HEK293 (cell line): ENCODE measurements around the gene LRRK1.

Source experiments
- HOXD13 ChIP-seq: sonication (generic); formaldehyde crosslinking; IDR thresholded peaks from 2 replicates; pipeline ENCODE4 v1.8.0; 2022; ENCODE audit warnings: missing genetic modification reagents, borderline replicate concordance
- PATZ1 ChIP-seq: fragments of 450-650 bp; formaldehyde crosslinking; IDR thresholded peaks from 2 replicates; pipeline ENCODE4 v1.5.1; 2016; ENCODE audit warnings: missing biosample characterization, missing genetic modification characterization
- SP7 ChIP-seq: fragments of 450-650 bp; formaldehyde crosslinking; IDR thresholded peaks from 2 replicates; pipeline ENCODE4 v1.5.1; 2016; ENCODE audit warnings: missing biosample characterization, missing genetic modification characterization
- ZBTB11 ChIP-seq: fragments of 450-650 bp; formaldehyde crosslinking; conservative IDR thresholded peaks from 2 replicates; pipeline ENCODE4 v1.5.1; 2016; ENCODE audit warnings: low read depth, missing biosample characterization, missing genetic modification characterization
- ZNF510 ChIP-seq: fragments of 450-650 bp; formaldehyde crosslinking; IDR thresholded peaks from 2 replicates; pipeline ENCODE4 v1.5.1; 2018; ENCODE audit warnings: mild to moderate bottlenecking, missing genetic modification characterization, missing biosample characterization; ENCODE audit not compliant: insufficient replicate concordance
- ZNF514 ChIP-seq: fragments of 450-650 bp; formaldehyde crosslinking; IDR thresholded peaks from 2 replicates; pipeline ENCODE4 v1.5.1; 2016; ENCODE audit warnings: missing biosample characterization, missing genetic modification characterization
- TF ChIP-seq, protein P1 (sequence below): fragments of 450-650 bp; formaldehyde crosslinking; IDR thresholded peaks from 2 replicates; pipeline ENCODE4 v1.5.1; 2016; ENCODE audit warnings: missing biosample characterization, missing genetic modification characterization
- TF ChIP-seq, protein P2 (sequence below): IDR thresholded peaks from 2 replicates; pipeline ENCODE4 v1.6.1; 2011; ENCODE audit warnings: mild to moderate bottlenecking, low read depth, low read length, borderline replicate concordance

DNA sequence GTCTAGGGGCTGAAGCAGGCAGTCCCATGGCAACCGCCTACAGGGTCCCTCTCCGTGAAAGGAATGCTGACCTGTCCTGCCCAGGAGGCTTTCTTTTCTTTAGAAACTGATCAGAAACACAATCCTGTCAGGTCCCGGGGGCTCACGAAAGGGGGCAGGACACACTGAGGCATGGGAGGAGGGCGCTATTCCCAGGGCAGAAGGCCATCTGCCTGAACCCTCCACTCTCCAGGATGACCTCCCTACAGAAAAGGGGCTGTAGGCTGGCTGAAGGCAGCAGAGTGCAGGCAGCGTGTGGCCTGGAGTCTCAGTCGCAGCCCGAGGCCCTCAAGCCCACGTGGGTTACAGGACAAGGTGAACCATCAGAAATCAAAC, 18.4 kb upstream of the LRRK1 start:
- TF ChIP-seq, protein P1, sequence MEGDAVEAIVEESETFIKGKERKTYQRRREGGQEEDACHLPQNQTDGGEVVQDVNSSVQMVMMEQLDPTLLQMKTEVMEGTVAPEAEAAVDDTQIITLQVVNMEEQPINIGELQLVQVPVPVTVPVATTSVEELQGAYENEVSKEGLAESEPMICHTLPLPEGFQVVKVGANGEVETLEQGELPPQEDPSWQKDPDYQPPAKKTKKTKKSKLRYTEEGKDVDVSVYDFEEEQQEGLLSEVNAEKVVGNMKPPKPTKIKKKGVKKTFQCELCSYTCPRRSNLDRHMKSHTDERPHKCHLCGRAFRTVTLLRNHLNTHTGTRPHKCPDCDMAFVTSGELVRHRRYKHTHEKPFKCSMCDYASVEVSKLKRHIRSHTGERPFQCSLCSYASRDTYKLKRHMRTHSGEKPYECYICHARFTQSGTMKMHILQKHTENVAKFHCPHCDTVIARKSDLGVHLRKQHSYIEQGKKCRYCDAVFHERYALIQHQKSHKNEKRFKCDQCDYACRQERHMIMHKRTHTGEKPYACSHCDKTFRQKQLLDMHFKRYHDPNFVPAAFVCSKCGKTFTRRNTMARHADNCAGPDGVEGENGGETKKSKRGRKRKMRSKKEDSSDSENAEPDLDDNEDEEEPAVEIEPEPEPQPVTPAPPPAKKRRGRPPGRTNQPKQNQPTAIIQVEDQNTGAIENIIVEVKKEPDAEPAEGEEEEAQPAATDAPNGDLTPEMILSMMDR (tag by site-specific recombination): no peak
- TF ChIP-seq, protein P2, sequence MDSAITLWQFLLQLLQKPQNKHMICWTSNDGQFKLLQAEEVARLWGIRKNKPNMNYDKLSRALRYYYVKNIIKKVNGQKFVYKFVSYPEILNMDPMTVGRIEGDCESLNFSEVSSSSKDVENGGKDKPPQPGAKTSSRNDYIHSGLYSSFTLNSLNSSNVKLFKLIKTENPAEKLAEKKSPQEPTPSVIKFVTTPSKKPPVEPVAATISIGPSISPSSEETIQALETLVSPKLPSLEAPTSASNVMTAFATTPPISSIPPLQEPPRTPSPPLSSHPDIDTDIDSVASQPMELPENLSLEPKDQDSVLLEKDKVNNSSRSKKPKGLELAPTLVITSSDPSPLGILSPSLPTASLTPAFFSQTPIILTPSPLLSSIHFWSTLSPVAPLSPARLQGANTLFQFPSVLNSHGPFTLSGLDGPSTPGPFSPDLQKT: no peak
- no peak for TF ChIP-seq ZNF510
- TF ChIP-seq PATZ1 (tag by site-specific recombination): no peak
- TF ChIP-seq ZBTB11: no peak
- TF ChIP-seq ZNF514: no peak
- no peak for TF ChIP-seq SP7 (tag by site-specific recombination)
- TF ChIP-seq HOXD13 (CRISPR knock-in tag): no peak
